ENCODE results near the gene CLDN22. TPM values are rescaled to one million over a fixed set of nuclear protein-coding genes. Genes with fewer than 3 reads are reported as not detected.

Gene CLDN22
- polyA plus RNA-seq (2011; rRNA removed) (not detected in 2 replicates), polyA plus RNA-seq (2017; fragmentation: RNase III; extraction: RNeasy Plus Mini Kit Qiagen cat#74134 plus additional on column Dnase treatment) (not detected in 3 replicates), polyA minus RNA-seq (2011; rRNA and poly(A)+ RNA removed) (not detected in 2 replicates)
- not detected in 2 replicates for polyA plus RNA-seq (2012; cell fraction: cytosol; rRNA removed)
- polyA plus RNA-seq (2012; cell fraction: nucleus; rRNA removed), result not detected in 2 replicates

GRCh38 chr4:183320211-183321059, at the start of gene CLDN22:
CLDN22 (minus strand) TSS chr4:183320276; CDS start chr4:183320218, 58 bp downstream.
- Histone ChIP-seq H3K4me3 (no peak within 1 kb of the TSS), H3K27ac (no peak within 1 kb of the TSS), H3K4me2 (no peak within 1 kb of the TSS), H3K4me1 (no peaks in the 10 kb centered on the region), H3K9me3 (no peaks in the 10 kb centered on the region)
- TF ChIP-seq JUN (IDR thresholded peaks at IDR 0.05) (no peak), CEBPB (IDR thresholded peaks at IDR 0.05) (no peak), RCOR1 (IDR thresholded peaks at IDR 0.05; ENCODE audit: low read depth, low read length) (no peak), MAZ (IDR thresholded peaks at IDR 0.05; ENCODE audit: borderline replicate concordance, low read depth, low read length) (no peak), NFE2L2 (conservative IDR thresholded peaks at IDR 0.05; ENCODE audit: low read length) (no peak), CHD2 (IDR thresholded peaks at IDR 0.05; ENCODE audit: low read length, partially characterized antibody) (no peak), POLR2A (IDR thresholded peaks at IDR 0.05; ENCODE audit: low read length) (no peak), EP300 (IDR thresholded peaks at IDR 0.05) (no peak), MYC (IDR thresholded peaks at IDR 0.05; ENCODE audit: borderline replicate concordance, low read length) (no peak), HOXB5 (CRISPR knock-in tag; IDR thresholded peaks at IDR 0.05) (no peak), RAD21 (conservative IDR thresholded peaks at IDR 0.05 in 1 of 2, IDR thresholded peaks at IDR 0.05 in 1 of 2) (no peak), MAX (IDR thresholded peaks at IDR 0.05) (no peak), ZSCAN20 (CRISPR knock-in tag; IDR thresholded peaks at IDR 0.05) (no peak), NPAS2 (CRISPR knock-in tag; IDR thresholded peaks at IDR 0.05; ENCODE audit: borderline replicate concordance) (no peak), HMGXB4 (CRISPR knock-in tag; IDR thresholded peaks at IDR 0.05; ENCODE audit: borderline replicate concordance) (no peak), RNF2 (IDR thresholded peaks at IDR 0.05; ENCODE audit: borderline replicate concordance, low read depth) (no peak), CBX8 (IDR thresholded peaks at IDR 0.05) (no peak), TP53 (CRISPR knock-in tag; IDR thresholded peaks at IDR 0.05) (no peak)
- WGBS (ENCODE audit: missing lambda C conversion rate), result 84% methylated on average over 6 of the region's 6 CpGs
- ATAC-seq (no peak), FAIRE-seq (no peak), DNase-seq (ENCODE audit: low read depth in 1 of 2, low spot score in 1 of 2) (no peak)
- POLR2A ChIA-PET, result no interaction called here
- CTCF ChIA-PET, result no interaction called here

- no peak for FAIRE-seq
- Histone ChIP-seq H3K27ac (no peak overlapping the region), H3K4me2 (no peak overlapping the region), H3K4me1 (no peaks in the 10 kb centered on the region), H3K4me3 (no peak overlapping the region), H3K9me3 (no peaks in the 10 kb centered on the region; the same call in 2 of the 3 replicates)
- DNase-seq (ENCODE audit: low read depth in 1 of 2, low spot score in 1 of 2), result no peak
- TF ChIP-seq MAZ (IDR thresholded peaks at IDR 0.05; ENCODE audit: borderline replicate concordance, low read depth, low read length) (no peak), JUNB (IDR thresholded peaks at IDR 0.05) (no peak), FOSB (CRISPR knock-in tag; IDR thresholded peaks at IDR 0.05) (no peak), SREBF2 (IDR thresholded peaks at IDR 0.05) (no peak), CHD4 (IDR thresholded peaks at IDR 0.05; ENCODE audit: borderline replicate concordance) (no peak), HES2 (IDR thresholded peaks at IDR 0.05) (no peak), HOXA7 (CRISPR knock-in tag; IDR thresholded peaks at IDR 0.05) (no peak), SMC3 (IDR thresholded peaks at IDR 0.05) (no peak), PBX3 (IDR thresholded peaks at IDR 0.05) (no peak), ELK1 (IDR thresholded peaks at IDR 0.05; ENCODE audit: low read depth, low read length) (no peak), RNF2 (IDR thresholded peaks at IDR 0.05; ENCODE audit: borderline replicate concordance, low read depth) (no peak), CEBPB (IDR thresholded peaks at IDR 0.05) (no peak)
- POLR2A ChIA-PET, result no interaction called here
- ATAC-seq, result no peak
- WGBS (ENCODE audit: missing lambda C conversion rate), result 75% methylated on average over 8 of the region's 8 CpGs
- CTCF ChIA-PET, result interaction anchor here (1.1 kb wide), 1 partner anchor 16 kb away, joined by 3 read pairs; no protein-coding TSS in a partner anchor
Measured at GRCh38 chr4:183369073-183369472, 49.0 kb upstream of the CLDN22 start.
